ENCODE data around the gene RBMXL3.

GRCh38 chrX:115204040-115204439, 14.8 kb downstream of the RBMXL3 start:
- TF ChIP-seq CTCF (IDR thresholded peaks at IDR 0.05) = no peak
- no peak for TF ChIP-seq EP300 (IDR thresholded peaks at IDR 0.05)

All from tibial nerve (tissue), 4 donors.